Measurements from ENCODE around the gene ATP2C2.

Gene ATP2C2

GRCh38 chr16:84423416-84423837, 55.1 kb downstream of the ATP2C2 start:
- H3K4me3 ChIP-seq (IDR thresholded peaks at IDR 0.05; ENCODE audit: insufficient read depth, low read depth, low read length) = no peak overlapping the region
- no peak overlapping the region for H3K9ac ChIP-seq
- no peaks in the 10 kb centered on the region for H4K20me1 ChIP-seq (ENCODE audit: insufficient read depth)
- no peak for TF ChIP-seq CTCF (conservative IDR thresholded peaks at IDR 0.05; ENCODE audit: low read depth, low read length)
- H3K4me1 ChIP-seq (ENCODE audit: low read depth, poor library complexity, severe bottlenecking) = no peaks in the 10 kb centered on the region
- H3K4me2 ChIP-seq = no peak overlapping the region; the same call in 1 of the 2 replicates
- no peak overlapping the region for H3K27ac ChIP-seq
- peak overlapping the region; percentile 55; the same call in 1 of the 2 replicates for H2AFZ ChIP-seq (ENCODE audit: low read depth)
- H3K36me3 ChIP-seq (ENCODE audit: insufficient read depth) = no peaks in the 10 kb centered on the region
- peaks cover 3% of the 10 kb centered on the region; the same call in 1 of the 2 replicates for H3K27me3 ChIP-seq (ENCODE audit: insufficient read depth, low read depth)
- no peaks in the 10 kb centered on the region for H3K79me2 ChIP-seq (ENCODE audit: insufficient read depth, low read depth)

GRCh38 chr16:84425696-84426095, 57.4 kb downstream of the ATP2C2 start:
- Histone ChIP-seq H3K36me3 (ENCODE audit: insufficient read depth) (no peaks in the 10 kb centered on the region), H3K27ac (no peak overlapping the region), H3K27me3 (ENCODE audit: insufficient read depth, low read depth) (peaks cover 15% of the 10 kb centered on the region; the same call in 1 of the 2 replicates), H3K4me3 (IDR thresholded peaks at IDR 0.05; ENCODE audit: insufficient read depth, low read depth, low read length) (no peak overlapping the region), H4K20me1 (ENCODE audit: insufficient read depth) (no peaks in the 10 kb centered on the region), H3K4me1 (ENCODE audit: low read depth, poor library complexity, severe bottlenecking) (no peaks in the 10 kb centered on the region), H3K9ac (no peak overlapping the region), H2AFZ (ENCODE audit: low read depth) (no peak overlapping the region), H3K79me2 (ENCODE audit: insufficient read depth, low read depth) (no peaks in the 10 kb centered on the region), H3K4me2 (no peak overlapping the region)
- TF ChIP-seq CTCF (conservative IDR thresholded peaks at IDR 0.05; ENCODE audit: low read depth, low read length) = no peak

GRCh38 chr16:84426804-84427203, 58.5 kb downstream of the ATP2C2 start:
- Histone ChIP-seq H3K36me3 (ENCODE audit: insufficient read depth) (no peaks in the 10 kb centered on the region), H3K4me2 (no peak overlapping the region), H3K9ac (no peak overlapping the region), H3K4me1 (ENCODE audit: low read depth, poor library complexity, severe bottlenecking) (no peaks in the 10 kb centered on the region), H3K4me3 (IDR thresholded peaks at IDR 0.05; ENCODE audit: insufficient read depth, low read depth, low read length) (no peak overlapping the region), H2AFZ (ENCODE audit: low read depth) (no peak overlapping the region), H3K79me2 (ENCODE audit: insufficient read depth, low read depth) (no peaks in the 10 kb centered on the region), H4K20me1 (ENCODE audit: insufficient read depth) (no peaks in the 10 kb centered on the region), H3K27me3 (ENCODE audit: insufficient read depth, low read depth) (peaks cover 16% of the 10 kb centered on the region; the same call in 1 of the 2 replicates), H3K27ac (no peak overlapping the region)
- TF ChIP-seq CTCF (conservative IDR thresholded peaks at IDR 0.05; ENCODE audit: low read depth, low read length) = no peak

- Histone ChIP-seq H3K27me3 (ENCODE audit: insufficient read depth, low read depth) (peaks cover 23% of the 10 kb centered on the region; the same call in 1 of the 2 replicates), H2AFZ (ENCODE audit: low read depth) (no peak overlapping the region), H4K20me1 (ENCODE audit: insufficient read depth) (no peaks in the 10 kb centered on the region), H3K4me1 (ENCODE audit: low read depth, poor library complexity, severe bottlenecking) (no peaks in the 10 kb centered on the region), H3K4me3 (IDR thresholded peaks at IDR 0.05; ENCODE audit: insufficient read depth, low read depth, low read length) (no peak overlapping the region), H3K79me2 (ENCODE audit: insufficient read depth, low read depth) (no peaks in the 10 kb centered on the region), H3K36me3 (ENCODE audit: insufficient read depth) (no peaks in the 10 kb centered on the region), H3K4me2 (no peak overlapping the region), H3K27ac (no peak overlapping the region), H3K9ac (no peak overlapping the region)
- no peak for TF ChIP-seq CTCF (conservative IDR thresholded peaks at IDR 0.05; ENCODE audit: low read depth, low read length)
These were observed 59.2 kb downstream of the ATP2C2 start for GRCh38 chr16:84427553-84427952.

All from KMS-11 (cell line).